ENCODE measurements around the gene PKNOX2. TPM values are rescaled to one million over a fixed set of nuclear protein-coding genes. Genes with fewer than 3 reads are reported as not detected.
A peak's percentile ranks its signal among the peaks of the same experiment; 100 is the strongest.

Gene PKNOX2
- total RNA-seq, 4 donors from 2014 or later: 0.40 to 5.9 (median 1.1) TPM; not detected in 1

DNA sequence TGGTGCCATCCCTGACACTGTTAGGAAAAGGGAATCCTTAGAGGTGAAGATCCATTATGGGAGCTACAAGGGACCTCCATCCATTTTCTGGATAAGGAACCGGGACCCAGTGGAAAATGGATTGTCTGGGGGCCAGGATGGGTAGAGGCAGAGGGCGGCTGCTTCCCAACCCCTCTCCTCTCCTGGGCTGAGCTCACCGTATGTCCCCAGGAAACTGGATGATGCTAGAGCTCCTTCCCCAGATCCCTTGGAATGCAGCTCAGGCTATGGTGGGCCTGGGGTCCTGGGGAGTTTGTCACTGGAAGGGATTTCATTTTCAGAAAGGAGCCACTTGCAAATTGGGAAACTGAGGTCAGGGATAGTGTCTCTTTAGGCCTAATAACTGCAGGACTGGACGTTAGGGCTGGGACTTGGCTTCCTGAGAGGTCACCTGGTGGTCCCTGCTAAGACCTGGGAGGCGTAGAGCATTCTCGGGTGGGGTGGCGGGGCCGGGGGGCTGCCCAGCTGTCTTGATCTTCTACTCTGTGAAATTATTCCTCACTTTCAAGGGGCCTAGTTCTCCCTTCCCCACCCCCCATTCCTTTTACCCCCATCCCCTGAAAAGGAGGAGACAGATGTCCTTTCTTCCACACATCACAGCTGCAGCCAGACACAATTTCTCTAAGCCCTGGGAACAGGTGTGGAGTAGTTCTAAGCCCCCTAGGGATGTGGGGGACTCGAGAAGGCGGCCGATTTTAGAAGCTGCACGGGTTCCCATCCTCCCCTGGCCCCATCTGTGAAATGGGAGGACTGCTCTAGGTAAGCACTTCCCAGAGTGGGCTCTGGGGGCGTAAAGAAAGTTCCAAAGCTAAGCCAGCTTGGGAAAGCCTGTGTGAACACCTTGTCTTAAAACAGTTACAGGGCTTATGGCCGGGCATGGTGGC lies 99.8 kb downstream of the PKNOX2 start:
- Histone ChIP-seq H3K9me3 (no peaks in the 10 kb centered on the region), H3K27ac (peak overlapping the region in 2 of 4 donors; percentile 44 to 58), H3K36me3 (no peaks in the 10 kb centered on the region), H3K27me3 (peaks cover 0 to 35% (median 0%) of the 10 kb centered on the region in 4 donors), H3K4me1 (peaks cover 7 to 22% (median 9%) of the 10 kb centered on the region in 3 donors), H3K4me3 (no peak overlapping the region)
- TF ChIP-seq, protein P1, sequence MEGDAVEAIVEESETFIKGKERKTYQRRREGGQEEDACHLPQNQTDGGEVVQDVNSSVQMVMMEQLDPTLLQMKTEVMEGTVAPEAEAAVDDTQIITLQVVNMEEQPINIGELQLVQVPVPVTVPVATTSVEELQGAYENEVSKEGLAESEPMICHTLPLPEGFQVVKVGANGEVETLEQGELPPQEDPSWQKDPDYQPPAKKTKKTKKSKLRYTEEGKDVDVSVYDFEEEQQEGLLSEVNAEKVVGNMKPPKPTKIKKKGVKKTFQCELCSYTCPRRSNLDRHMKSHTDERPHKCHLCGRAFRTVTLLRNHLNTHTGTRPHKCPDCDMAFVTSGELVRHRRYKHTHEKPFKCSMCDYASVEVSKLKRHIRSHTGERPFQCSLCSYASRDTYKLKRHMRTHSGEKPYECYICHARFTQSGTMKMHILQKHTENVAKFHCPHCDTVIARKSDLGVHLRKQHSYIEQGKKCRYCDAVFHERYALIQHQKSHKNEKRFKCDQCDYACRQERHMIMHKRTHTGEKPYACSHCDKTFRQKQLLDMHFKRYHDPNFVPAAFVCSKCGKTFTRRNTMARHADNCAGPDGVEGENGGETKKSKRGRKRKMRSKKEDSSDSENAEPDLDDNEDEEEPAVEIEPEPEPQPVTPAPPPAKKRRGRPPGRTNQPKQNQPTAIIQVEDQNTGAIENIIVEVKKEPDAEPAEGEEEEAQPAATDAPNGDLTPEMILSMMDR (IDR thresholded peaks at IDR 0.05): no peak
- no peak for TF ChIP-seq POLR2A (IDR thresholded peaks at IDR 0.05)
- intact Hi-C loops (cut with DNase I): no loop called here
- no peak for DNase-seq
- WGBS, 2 donors: 72 to 77% methylated on average over 9 to 11 of the region's 14 CpGs

DNA sequence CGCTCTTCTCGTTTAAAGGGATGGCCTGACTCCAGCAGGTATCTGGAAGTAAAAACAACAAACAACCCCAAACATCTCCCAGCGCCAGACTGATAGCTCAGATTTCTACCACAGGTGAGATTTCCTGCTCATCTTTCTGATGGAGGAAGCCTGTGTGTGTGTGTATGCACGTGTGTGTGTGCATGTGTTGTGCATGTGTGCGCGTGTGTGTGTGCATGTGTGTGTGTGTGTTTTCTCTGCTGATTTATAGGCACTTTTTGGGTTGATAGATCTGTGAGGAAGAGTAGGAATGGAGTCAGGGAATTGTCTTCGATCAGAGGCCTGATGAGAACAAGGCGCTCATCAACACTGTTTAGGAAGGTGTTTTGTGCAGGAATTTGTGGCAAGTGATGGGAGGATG lies 103.0 kb downstream of the PKNOX2 start:
- TF ChIP-seq, protein P1 (IDR thresholded peaks at IDR 0.05): no peak
- no peak for TF ChIP-seq POLR2A (IDR thresholded peaks at IDR 0.05)
- no peak for DNase-seq
- H3K36me3 ChIP-seq: no peaks in the 10 kb centered on the region
- intact Hi-C loops (cut with DNase I): no loop called here
- no peaks in the 10 kb centered on the region for H3K9me3 ChIP-seq
- 78 to 87% methylated on average over 8 of the region's 8 CpGs for WGBS, 2 donors
- H3K27me3 ChIP-seq: peaks cover 0 to 23% (median 0%) of the 10 kb centered on the region in 4 donors
- H3K4me3 ChIP-seq: no peak overlapping the region
- no peak overlapping the region for H3K27ac ChIP-seq
- H3K4me1 ChIP-seq: peaks cover 7 to 16% (median 9%) of the 10 kb centered on the region in 3 donors

DNA sequence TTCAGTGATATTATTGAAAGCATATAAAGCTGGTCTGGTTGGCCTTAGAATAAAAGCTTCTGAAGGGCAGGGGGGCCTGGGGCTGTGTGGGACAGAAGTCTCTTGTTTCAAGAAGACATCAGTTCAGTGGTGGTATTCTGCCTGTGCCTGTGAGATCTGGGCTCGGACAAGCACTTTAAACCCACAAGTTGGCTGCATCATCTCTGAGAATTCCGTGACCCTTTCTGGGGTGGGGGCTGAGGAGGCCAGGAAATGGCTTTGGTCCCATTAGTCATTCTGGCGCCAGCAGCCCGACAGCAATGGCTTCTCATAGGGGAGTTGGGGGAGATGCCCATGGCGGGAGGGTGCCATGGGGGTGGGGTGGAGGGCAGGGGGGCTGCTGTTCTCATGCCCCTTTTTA lies 104.1 kb downstream of the PKNOX2 start:
- peaks cover 0 to 17% (median 0%) of the 10 kb centered on the region in 4 donors for H3K27me3 ChIP-seq
- no peaks in the 10 kb centered on the region for H3K36me3 ChIP-seq
- intact Hi-C loops (cut with DNase I): no loop called here
- H3K27ac ChIP-seq: no peak overlapping the region
- no peak for DNase-seq
- H3K4me1 ChIP-seq: peaks cover 0 to 6% (median 0%) of the 10 kb centered on the region in 3 donors
- H3K9me3 ChIP-seq: no peaks in the 10 kb centered on the region
- no peak overlapping the region for H3K4me3 ChIP-seq
- 89 to 100% methylated on average over 1 to 3 of the region's 5 CpGs for WGBS, 2 donors
- no peak for TF ChIP-seq POLR2A (IDR thresholded peaks at IDR 0.05)

DNA sequence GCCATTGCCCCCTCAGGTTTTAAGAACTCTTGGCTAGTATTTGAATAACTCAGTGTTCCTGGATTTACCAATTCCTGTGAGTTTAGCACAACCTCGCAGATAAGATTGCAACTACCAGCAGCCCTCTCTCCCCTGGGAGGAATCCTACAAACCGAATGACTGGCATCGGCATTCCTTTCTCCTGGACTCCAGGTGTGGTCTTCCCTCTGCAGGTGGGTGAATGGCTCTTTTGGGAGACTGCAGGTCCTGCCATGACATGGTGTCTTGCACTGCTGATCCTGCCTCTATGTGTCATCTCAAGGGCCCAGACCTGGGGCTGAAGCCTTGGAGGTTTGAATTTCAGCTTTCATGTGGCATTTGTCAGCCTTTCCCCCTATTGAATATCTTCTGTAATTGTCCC lies 105.6 kb downstream of the PKNOX2 start:
- Histone ChIP-seq H3K9me3 (no peaks in the 10 kb centered on the region), H3K27me3 (peaks cover 0 to 8% (median 0%) of the 10 kb centered on the region in 4 donors), H3K4me3 (no peak overlapping the region), H3K36me3 (no peaks in the 10 kb centered on the region), H3K4me1 (no peaks in the 10 kb centered on the region), H3K27ac (no peak overlapping the region)
- TF ChIP-seq, protein P1 (IDR thresholded peaks at IDR 0.05): no peak
- TF ChIP-seq POLR2A (IDR thresholded peaks at IDR 0.05): no peak
- WGBS, 2 donors: 78 to 81% methylated on average over 3 of the region's 3 CpGs
- DNase-seq: no peak
- intact Hi-C loops (cut with DNase I): no loop called here

DNA sequence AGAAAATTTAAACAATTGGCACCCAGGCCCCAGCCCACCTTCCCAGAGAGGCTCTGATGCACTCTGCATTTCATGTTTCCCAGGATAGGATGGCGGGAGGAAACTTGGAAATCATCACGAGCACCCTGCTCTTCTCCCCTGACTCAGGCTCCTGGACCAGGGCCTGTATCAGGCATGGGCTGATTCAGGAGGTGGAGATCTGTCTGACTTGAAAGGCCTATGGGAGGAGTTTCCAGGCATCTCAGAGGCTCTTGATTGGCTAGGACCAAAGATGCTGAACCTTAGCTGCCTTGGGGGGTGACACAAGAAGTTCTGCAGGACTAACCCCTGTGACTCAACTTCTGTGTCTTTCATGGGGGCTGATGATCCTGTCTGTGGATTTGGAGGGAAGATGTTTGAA lies 106.2 kb downstream of the PKNOX2 start:
- no peaks in the 10 kb centered on the region for H3K9me3 ChIP-seq
- no peaks in the 10 kb centered on the region for H3K36me3 ChIP-seq
- H3K4me3 ChIP-seq: no peak overlapping the region
- TF ChIP-seq, protein P1 (IDR thresholded peaks at IDR 0.05): no peak
- TF ChIP-seq POLR2A (IDR thresholded peaks at IDR 0.05): no peak
- no peaks in the 10 kb centered on the region for H3K4me1 ChIP-seq
- H3K27ac ChIP-seq: no peak overlapping the region
- intact Hi-C loops (cut with DNase I): no loop called here
- no peak for DNase-seq
- H3K27me3 ChIP-seq: peaks cover 0 to 8% (median 0%) of the 10 kb centered on the region in 4 donors
- 67 to 87% methylated on average over 2 of the region's 2 CpGs for WGBS, 2 donors

Data from esophagus squamous epithelium (tissue), 5 donors.